OCI-LY1 (cell line): ENCODE results near the gene CNNM4.

Source experiments
- CTCF ChIP-seq: fragments of 200-600 bp; sonication (generic), shearing (Covaris generic); IDR thresholded peaks from 2 replicates; pipeline ENCODE4 v1.5.1; 2017; ENCODE audit warnings: mild to moderate bottlenecking, antibody characterized with exemption, low read length, moderate library complexity, mixed read lengths
- EZH2 ChIP-seq: fragments of 200-600 bp; sonication (generic), shearing (Covaris generic); IDR thresholded peaks from 2 replicates; pipeline ENCODE4 v1.8.0; 2017; ENCODE audit warnings: borderline replicate concordance, mixed run types, mild to moderate bottlenecking, antibody characterized with exemption, low read length, moderate library complexity, mixed read lengths

- no peak for TF ChIP-seq CTCF
- no peak for TF ChIP-seq EZH2
Measured at GRCh38 chr2:96822786-96823185, 62.1 kb downstream of the CNNM4 start.
